Trophoblast cell (in vitro differentiated cells and primary cell): ENCODE results near the gene NFKB2.

Experiments
- DNase-seq, 2 donors: peaks; one replicate each; pipeline ENCODE4 v3.0.0-alpha.2; 2016
- H2AFZ ChIP-seq: 2 replicates; pipeline ENCODE4 v1.6.1; 2013; ENCODE audit warnings: low read length, moderate library complexity, mild to moderate bottlenecking; ENCODE audit not compliant: insufficient read depth, poor library complexity
- H2AK5ac ChIP-seq: 2 replicates; pipeline ENCODE4 v1.6.1; 2013; ENCODE audit warnings: mild to moderate bottlenecking, low read length
- H2BK120ac ChIP-seq: 2 replicates; pipeline ENCODE4 v1.6.1; 2013; ENCODE audit warnings: low read length, mild to moderate bottlenecking, moderate library complexity; ENCODE audit not compliant: insufficient read depth, poor library complexity
- H2BK12ac ChIP-seq: 2 replicates; pipeline ENCODE4 v1.6.1; 2013; ENCODE audit warnings: mild to moderate bottlenecking, low read length, moderate library complexity
- H2BK5ac ChIP-seq: 2 replicates; pipeline ENCODE4 v1.6.1; 2013; ENCODE audit warnings: low read length, low read depth, moderate library complexity, mild to moderate bottlenecking; ENCODE audit not compliant: poor library complexity
- H3K14ac ChIP-seq: 2 replicates; pipeline ENCODE4 v1.6.1; 2013; ENCODE audit warnings: mild to moderate bottlenecking, low read length
- H3K18ac ChIP-seq: 2 replicates; pipeline ENCODE4 v1.6.1; 2013; ENCODE audit warnings: mild to moderate bottlenecking, low read length
- H3K23ac ChIP-seq: 2 replicates; pipeline ENCODE4 v1.6.1; 2013; ENCODE audit warnings: low read length
- H3K27ac ChIP-seq: 2 replicates; pipeline ENCODE4 v1.5.1; 2013; ENCODE audit warnings: low read depth, mild to moderate bottlenecking, inconsistent platforms, low read length, moderate library complexity
- H3K27me3 ChIP-seq: 2 replicates; pipeline ENCODE4 v1.6.1; 2013; ENCODE audit warnings: inconsistent platforms, mild to moderate bottlenecking, low read length, moderate library complexity; ENCODE audit not compliant: insufficient read depth
- H3K36me3 ChIP-seq, 2 experiments: 1 replicate in 1 of 2; 2 replicates in 1 of 2; pipeline ENCODE4 v1.6.1; 2013; ENCODE audit warnings: low read length in 2 of 2, mild to moderate bottlenecking in 2 of 2, moderate library complexity in 1 of 2; ENCODE audit not compliant: insufficient read depth in 2 of 2, control insufficient read depth in 1 of 2
- H3K4ac ChIP-seq: 2 replicates; pipeline ENCODE4 v1.6.1; 2013; ENCODE audit warnings: low read depth, mild to moderate bottlenecking, low read length, moderate library complexity
- H3K4me1 ChIP-seq, 2 experiments: 1 replicate in 1 of 2; 2 replicates in 1 of 2; pipeline ENCODE4 v1.6.1; 2013; ENCODE audit warnings: low read length in 2 of 2, mild to moderate bottlenecking in 2 of 2, moderate library complexity in 1 of 2; ENCODE audit not compliant: insufficient read depth in 2 of 2, control insufficient read depth in 1 of 2
- H3K4me2 ChIP-seq: 2 replicates; pipeline ENCODE4 v1.6.1; 2013; ENCODE audit warnings: inconsistent platforms, mild to moderate bottlenecking, low read length, moderate library complexity
- H3K4me3 ChIP-seq: 2 replicates; pipeline ENCODE4 v1.5.1; 2013; ENCODE audit warnings: mild to moderate bottlenecking, low read depth, low read length, inconsistent platforms
- H3K79me1 ChIP-seq: one replicate; pipeline ENCODE4 v1.6.1; 2013; ENCODE audit warnings: low read length
- H3K79me2 ChIP-seq: 2 replicates; pipeline ENCODE4 v1.6.1; 2013; ENCODE audit warnings: low read length, mild to moderate bottlenecking; ENCODE audit not compliant: control insufficient read depth, insufficient read depth, poor library complexity
- H3K9ac ChIP-seq: 2 replicates; pipeline ENCODE4 v1.6.1; 2013; ENCODE audit warnings: mild to moderate bottlenecking, low read length
- H3K9me3 ChIP-seq: 2 replicates; pipeline ENCODE4 v1.6.1; 2013; ENCODE audit warnings: low read depth, mild to moderate bottlenecking, control low read depth, inconsistent platforms, low read length; ENCODE audit not compliant: insufficient read depth
- H4K12ac ChIP-seq: 2 replicates; pipeline ENCODE4 v1.6.1; 2013; ENCODE audit warnings: low read depth, mild to moderate bottlenecking, low read length, moderate library complexity
- H4K8ac ChIP-seq: 2 replicates; pipeline ENCODE4 v1.6.1; 2013; ENCODE audit warnings: low read depth, mild to moderate bottlenecking, low read length, moderate library complexity
- H4K91ac ChIP-seq: one replicate; pipeline ENCODE4 v1.6.1; 2013; ENCODE audit warnings: low read depth, mild to moderate bottlenecking, low read length, moderate library complexity
- WGBS: extraction: QIAGEN DNeasy Blood & Tissue Kit; methylation state at CpG from one replicate; pipeline ENCODE4 v1.1.7; 2013; ENCODE audit warnings: missing lambda C conversion rate; ENCODE audit not compliant: insufficient read length, insufficient coverage; ENCODE audit errors: extremely low coverage; 5-methylcytosine and 5-hydroxymethylcytosine counted together

The NFKB2 gene

DNA sequence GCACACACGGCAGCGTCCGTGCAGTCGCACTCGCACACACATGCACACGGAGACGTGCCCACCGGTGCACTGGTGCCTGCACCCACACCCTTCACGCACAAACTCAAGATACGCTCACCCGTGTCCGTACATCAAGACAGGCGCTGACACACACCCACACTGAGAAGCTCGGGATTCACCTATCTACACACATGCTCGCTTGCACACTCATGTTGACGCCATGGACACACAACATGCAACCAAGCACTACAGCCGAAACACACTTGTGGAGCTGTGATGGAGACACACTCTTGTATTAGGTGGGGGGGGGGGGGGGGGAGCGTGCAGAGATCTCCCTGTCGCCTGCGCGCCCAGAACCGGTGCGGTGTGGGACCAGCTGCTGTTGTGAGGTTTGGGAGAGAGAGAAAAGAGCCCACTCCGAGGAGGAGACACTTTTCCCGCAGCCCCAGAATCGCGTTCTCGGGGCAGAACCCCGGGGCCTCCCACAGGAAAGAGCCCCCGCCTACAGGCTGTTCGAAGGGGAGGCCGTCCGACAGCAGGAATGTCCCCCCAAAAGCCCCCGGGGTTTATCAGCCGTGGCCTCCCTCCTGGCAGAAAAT, 605 bp upstream of the NFKB2 start:
- peaks cover 11% of the 10 kb centered on the region for H3K79me1 ChIP-seq
- H2AFZ ChIP-seq = peak overlapping the region; percentile 75
- H3K4me2 ChIP-seq = peak overlapping the region; percentile 74
- peak overlapping the region; percentile 32 for H3K14ac ChIP-seq
- peak overlapping the region; percentile 58 for H2BK5ac ChIP-seq
- H3K4me1 ChIP-seq = peaks cover 16 to 18% of the 10 kb centered on the region in 2 experiments
- H2AK5ac ChIP-seq = no peak overlapping the region
- peak overlapping the region; percentile 13 for H3K4ac ChIP-seq
- peak overlapping the region; percentile 4 for H4K8ac ChIP-seq
- H3K4me3 ChIP-seq = peak overlapping the region; percentile 74
- H3K9me3 ChIP-seq = peaks cover 1% of the 10 kb centered on the region
- H3K27ac ChIP-seq = peak overlapping the region; percentile 23
- H3K79me2 ChIP-seq = peaks cover 6% of the 10 kb centered on the region
- WGBS = no CpG with 5 or more reads among the region's 35 CpGs
- peak overlapping the region; percentile 16 for H2BK120ac ChIP-seq
- peak overlapping the region; percentile 28 for H4K12ac ChIP-seq
- no peak overlapping the region for H3K9ac ChIP-seq
- no peak overlapping the region for H2BK12ac ChIP-seq
- no peaks in the 10 kb centered on the region for H3K27me3 ChIP-seq
- H3K36me3 ChIP-seq = peaks cover 11 to 18% of the 10 kb centered on the region in 2 experiments
- no peak overlapping the region for H3K23ac ChIP-seq
- DNase-seq = peak in 1 of 2 donors; percentile 55
- peak overlapping the region; percentile 52 for H3K18ac ChIP-seq
- H4K91ac ChIP-seq = peak overlapping the region; percentile 49

DNA sequence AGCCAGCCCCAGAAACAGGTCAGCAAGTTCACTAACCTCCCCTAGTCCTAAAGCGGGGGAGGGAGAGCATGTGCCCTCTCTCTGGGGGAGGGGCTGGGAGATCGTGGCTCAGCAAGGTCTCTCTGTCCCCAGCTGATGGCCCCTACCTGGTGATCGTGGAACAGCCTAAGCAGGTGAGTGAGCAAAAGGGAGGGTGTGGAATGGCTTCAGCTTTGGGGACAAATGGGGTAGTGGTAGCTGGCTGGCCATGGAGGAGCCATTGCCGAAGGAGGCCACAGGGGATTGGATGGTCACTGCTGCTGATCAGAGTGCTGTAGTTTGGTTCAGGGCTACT, 779 bp downstream of the NFKB2 start:
- Histone ChIP-seq H3K4me3 (no peak overlapping the region), H4K12ac (no peak overlapping the region), H2AFZ (no peak overlapping the region), H3K9ac (no peak overlapping the region), H2BK12ac (no peak overlapping the region), H3K4ac (no peak overlapping the region), H4K8ac (no peak overlapping the region), H3K79me2 (peaks cover 6% of the 10 kb centered on the region), H3K23ac (no peak overlapping the region), H3K4me1 (peaks cover 23 to 25% of the 10 kb centered on the region in 2 experiments), H3K36me3 (peaks cover 24 to 28% of the 10 kb centered on the region in 2 experiments), H3K4me2 (peak overlapping the region; percentile 74), H2AK5ac (peak overlapping the region; percentile 30), H3K27ac (no peak overlapping the region), H3K27me3 (no peaks in the 10 kb centered on the region), H3K79me1 (peaks cover 15% of the 10 kb centered on the region), H2BK120ac (no peak overlapping the region), H3K18ac (no peak overlapping the region), H3K14ac (no peak overlapping the region), H3K9me3 (peaks cover 3% of the 10 kb centered on the region), H4K91ac (no peak overlapping the region), H2BK5ac (no peak overlapping the region)
- WGBS = no CpG with 5 or more reads among the region's 4 CpGs
- no peak for DNase-seq

- H2AK5ac ChIP-seq = peak overlapping the region; percentile 30
- H2AFZ ChIP-seq = no peak overlapping the region
- peaks cover 19% of the 10 kb centered on the region for H3K79me1 ChIP-seq
- H3K4me3 ChIP-seq = no peak overlapping the region
- H2BK5ac ChIP-seq = no peak overlapping the region
- H3K4ac ChIP-seq = no peak overlapping the region
- no peak overlapping the region for H3K23ac ChIP-seq
- no peak overlapping the region for H3K9ac ChIP-seq
- H4K8ac ChIP-seq = no peak overlapping the region
- H4K91ac ChIP-seq = no peak overlapping the region
- H4K12ac ChIP-seq = no peak overlapping the region
- H2BK120ac ChIP-seq = no peak overlapping the region
- peak overlapping the region; percentile 74 for H3K4me2 ChIP-seq
- no peak overlapping the region for H3K27ac ChIP-seq
- peaks cover 6% of the 10 kb centered on the region for H3K79me2 ChIP-seq
- H3K9me3 ChIP-seq = peaks cover 3% of the 10 kb centered on the region
- no peak overlapping the region for H3K18ac ChIP-seq
- H3K27me3 ChIP-seq = no peaks in the 10 kb centered on the region
- H3K36me3 ChIP-seq = peaks cover 27 to 30% of the 10 kb centered on the region in 2 experiments
- DNase-seq = no peak
- WGBS = no CpG with 5 or more reads among the region's 12 CpGs
- H3K14ac ChIP-seq = no peak overlapping the region
- no peak overlapping the region for H2BK12ac ChIP-seq
- H3K4me1 ChIP-seq = peaks cover 28 to 30% of the 10 kb centered on the region in 2 experiments
These were observed 1.2 kb downstream of the NFKB2 start for GRCh38 chr10:102396730-102397151.

GRCh38 chr10:102397222-102398171, 2.0 kb downstream of the NFKB2 start:
- DNase-seq = no peak

More at GRCh38 chr10:102397222-102398171, 2.0 kb downstream of the NFKB2 start:
- Histone ChIP-seq H3K9me3 (peaks cover 3% of the 10 kb centered on the region), H3K4me2 (no peak overlapping the region), H2AFZ (no peak overlapping the region), H3K79me1 (peaks cover 24% of the 10 kb centered on the region), H3K18ac (no peak overlapping the region), H3K27ac (no peak overlapping the region), H4K8ac (no peak overlapping the region), H4K91ac (no peak overlapping the region), H2BK12ac (no peak overlapping the region), H4K12ac (no peak overlapping the region), H3K23ac (no peak overlapping the region), H3K9ac (no peak overlapping the region), H3K27me3 (no peaks in the 10 kb centered on the region), H2AK5ac (no peak overlapping the region), H3K36me3 (peaks cover 29 to 30% of the 10 kb centered on the region in 2 experiments), H3K14ac (no peak overlapping the region), H3K4me1 (peaks cover 34 to 36% of the 10 kb centered on the region in 2 experiments), H2BK120ac (no peak overlapping the region), H2BK5ac (no peak overlapping the region), H3K4me3 (peak overlapping the region; percentile 16), H3K4ac (no peak overlapping the region), H3K79me2 (peaks cover 7% of the 10 kb centered on the region)
- WGBS = no CpG with 5 or more reads among the region's 14 CpGs
